Mesendoderm (in vitro differentiated cells): ENCODE results near the gene TOR1AIP2.
"Not testable (repeated sequence)": the region's sequence is repeated elsewhere in the genome, so short reads cannot be mapped to it uniquely, and the experiment has no call there.

Source experiments
- DNase-seq: peaks from one replicate; pipeline ENCODE4 v3.0.0; 2013
- H2AK5ac ChIP-seq: 2 replicates; pipeline ENCODE4 v1.6.1; 2013; ENCODE audit warnings: low read length, inconsistent platforms
- H2BK120ac ChIP-seq: 2 replicates; pipeline ENCODE4 v1.6.1; 2013; ENCODE audit warnings: low read depth, mild to moderate bottlenecking, low read length, moderate library complexity, mixed read lengths
- H2BK15ac ChIP-seq: replicated peaks from 2 replicates; pipeline ENCODE4 v1.6.1; 2013; ENCODE audit warnings: low read depth, mild to moderate bottlenecking, moderate library complexity
- H2BK5ac ChIP-seq: 2 replicates; pipeline ENCODE4 v1.6.1; 2013; ENCODE audit warnings: low read length, inconsistent platforms
- H3K18ac ChIP-seq: 2 replicates; pipeline ENCODE4 v1.6.1; 2013; ENCODE audit warnings: mild to moderate bottlenecking, low read length, mixed read lengths
- H3K23ac ChIP-seq: one replicate; pipeline ENCODE4 v1.6.1; 2013; ENCODE audit warnings: low read length
- H3K27ac ChIP-seq: 2 replicates; pipeline ENCODE4 v1.5.1; 2013; ENCODE audit warnings: low read depth, mild to moderate bottlenecking, inconsistent platforms, low read length, moderate library complexity
- H3K27me3 ChIP-seq: 2 replicates; pipeline ENCODE4 v1.6.1; 2013; ENCODE audit warnings: low read length, control low read depth, mild to moderate bottlenecking, inconsistent platforms; ENCODE audit not compliant: insufficient read depth, poor library complexity
- H3K36me3 ChIP-seq: 2 replicates; pipeline ENCODE4 v1.6.1; 2013; ENCODE audit warnings: low read length, inconsistent platforms; ENCODE audit not compliant: control insufficient read depth, insufficient read depth
- H3K4ac ChIP-seq: one replicate; pipeline ENCODE4 v1.6.1; 2013; ENCODE audit warnings: low read depth, mild to moderate bottlenecking, low read length, moderate library complexity
- H3K4me1 ChIP-seq: 2 replicates; pipeline ENCODE4 v1.6.1; 2013; ENCODE audit warnings: low read depth, low read length, inconsistent platforms; ENCODE audit not compliant: control insufficient read depth
- H3K4me2 ChIP-seq: 2 replicates; pipeline ENCODE4 v1.6.1; 2013; ENCODE audit warnings: low read length
- H3K4me3 ChIP-seq: 2 replicates; pipeline ENCODE4 v1.5.1; 2013; ENCODE audit warnings: mild to moderate bottlenecking, low read length
- H3K56ac ChIP-seq: one replicate; pipeline ENCODE4 v1.6.1; 2013; ENCODE audit warnings: low read length
- H3K79me1 ChIP-seq: 2 replicates; pipeline ENCODE4 v1.6.1; 2013; ENCODE audit warnings: low read length, inconsistent platforms
- H3K79me2 ChIP-seq: 2 replicates; pipeline ENCODE4 v1.6.1; 2013; ENCODE audit warnings: mild to moderate bottlenecking, low read length; ENCODE audit not compliant: control insufficient read depth, insufficient read depth
- H3K9ac ChIP-seq: 2 replicates; pipeline ENCODE4 v1.6.1; 2013; ENCODE audit warnings: low read length, inconsistent platforms
- H4K5ac ChIP-seq: one replicate; pipeline ENCODE4 v1.6.1; 2013; ENCODE audit warnings: low read length
- H4K8ac ChIP-seq: one replicate; pipeline ENCODE4 v1.6.1; 2013; ENCODE audit warnings: low read depth, mild to moderate bottlenecking, control low read depth, low read length, moderate library complexity
- WGBS: extraction: QIAGEN DNeasy Blood & Tissue Kit; methylation state at CpG from one replicate; pipeline ENCODE4 v1.1.7; 2013; ENCODE audit warnings: low lambda C conversion rate, missing lambda C conversion rate; ENCODE audit not compliant: insufficient coverage; ENCODE audit errors: extremely low coverage; 5-methylcytosine and 5-hydroxymethylcytosine counted together

TOR1AIP2 gene

GRCh38 chr1:179807691-179808485 is 69.7 kb downstream of the TOR1AIP2 start:
- Histone ChIP-seq H3K79me1 (no peaks in the 10 kb centered on the region), H3K36me3 (no peaks in the 10 kb centered on the region), H2BK120ac (no peak overlapping the region), H3K4me2 (no peak overlapping the region), H3K27ac (no peak overlapping the region), H3K9ac (no peak overlapping the region), H2BK5ac (no peak overlapping the region), H3K23ac (no peak overlapping the region), H3K4me1 (no peaks in the 10 kb centered on the region), H4K5ac (no peak overlapping the region), H3K27me3 (no peaks in the 10 kb centered on the region), H3K18ac (no peak overlapping the region), H2BK15ac (no peak overlapping the region), H4K8ac (no peak overlapping the region), H2AK5ac (no peak overlapping the region), H3K4me3 (no peak overlapping the region), H3K79me2 (no peaks in the 10 kb centered on the region), H3K4ac (no peak overlapping the region), H3K56ac (no peak overlapping the region)
- no CpG with 5 or more reads among the region's 11 CpGs for WGBS
- DNase-seq, result no peak

- no peak overlapping the region for H3K23ac ChIP-seq
- WGBS, result no CpG with 5 or more reads among the region's 9 CpGs
- no peak for DNase-seq
- no peak overlapping the region for H4K8ac ChIP-seq
- H3K4me2 ChIP-seq, result no peak overlapping the region
- no peak overlapping the region for H3K56ac ChIP-seq
- H2AK5ac ChIP-seq, result no peak overlapping the region
- H3K9ac ChIP-seq, result no peak overlapping the region
- no peak overlapping the region for H3K4me3 ChIP-seq
- H2BK15ac ChIP-seq, result no peak overlapping the region
- H3K27ac ChIP-seq, result no peak overlapping the region
- no peak overlapping the region for H2BK120ac ChIP-seq
- H3K18ac ChIP-seq, result no peak overlapping the region
- no peaks in the 10 kb centered on the region for H3K4me1 ChIP-seq
- H3K27me3 ChIP-seq, result no peaks in the 10 kb centered on the region
- H3K4ac ChIP-seq, result no peak overlapping the region
- no peaks in the 10 kb centered on the region for H3K79me1 ChIP-seq
- no peak overlapping the region for H2BK5ac ChIP-seq
- H4K5ac ChIP-seq, result no peak overlapping the region
- no peaks in the 10 kb centered on the region for H3K79me2 ChIP-seq
- no peaks in the 10 kb centered on the region for H3K36me3 ChIP-seq
These were observed 70.3 kb downstream of the TOR1AIP2 start for GRCh38 chr1:179807291-179807690.

DNA sequence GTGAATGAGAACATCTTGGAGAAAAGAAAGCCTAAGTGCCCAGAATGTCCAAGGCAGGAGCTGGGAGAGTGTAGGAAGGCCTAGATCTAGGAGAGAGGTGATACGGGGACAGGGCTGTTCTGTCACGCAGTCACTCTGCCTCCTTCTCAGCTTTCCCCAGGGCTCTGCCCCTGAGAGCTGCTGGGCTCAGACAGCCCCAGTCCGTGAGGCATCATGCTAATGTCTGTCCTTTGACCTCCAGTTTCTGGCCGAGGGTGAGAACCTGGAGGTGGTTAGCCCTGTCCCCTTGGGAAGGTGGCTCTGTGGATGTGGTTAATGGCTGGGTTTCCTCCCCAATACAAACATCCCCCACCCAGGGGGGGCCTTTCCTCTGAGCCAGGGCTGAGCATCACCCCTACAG is 71.3 kb downstream of the TOR1AIP2 start:
- Histone ChIP-seq H3K79me2 (no peaks in the 10 kb centered on the region), H3K4me1 (no peaks in the 10 kb centered on the region), H3K56ac (no peak overlapping the region), H3K27ac (no peak overlapping the region), H2AK5ac (no peak overlapping the region), H2BK120ac (no peak overlapping the region), H3K27me3 (no peaks in the 10 kb centered on the region), H4K5ac (no peak overlapping the region), H3K4me2 (no peak overlapping the region), H3K4ac (no peak overlapping the region), H3K9ac (no peak overlapping the region), H3K4me3 (no peak overlapping the region), H3K18ac (no peak overlapping the region), H2BK15ac (no peak overlapping the region), H2BK5ac (no peak overlapping the region), H4K8ac (no peak overlapping the region), H3K36me3 (no peaks in the 10 kb centered on the region), H3K23ac (no peak overlapping the region), H3K79me1 (no peaks in the 10 kb centered on the region)
- no CpG with 5 or more reads among the region's 4 CpGs for WGBS
- DNase-seq, result no peak

DNA sequence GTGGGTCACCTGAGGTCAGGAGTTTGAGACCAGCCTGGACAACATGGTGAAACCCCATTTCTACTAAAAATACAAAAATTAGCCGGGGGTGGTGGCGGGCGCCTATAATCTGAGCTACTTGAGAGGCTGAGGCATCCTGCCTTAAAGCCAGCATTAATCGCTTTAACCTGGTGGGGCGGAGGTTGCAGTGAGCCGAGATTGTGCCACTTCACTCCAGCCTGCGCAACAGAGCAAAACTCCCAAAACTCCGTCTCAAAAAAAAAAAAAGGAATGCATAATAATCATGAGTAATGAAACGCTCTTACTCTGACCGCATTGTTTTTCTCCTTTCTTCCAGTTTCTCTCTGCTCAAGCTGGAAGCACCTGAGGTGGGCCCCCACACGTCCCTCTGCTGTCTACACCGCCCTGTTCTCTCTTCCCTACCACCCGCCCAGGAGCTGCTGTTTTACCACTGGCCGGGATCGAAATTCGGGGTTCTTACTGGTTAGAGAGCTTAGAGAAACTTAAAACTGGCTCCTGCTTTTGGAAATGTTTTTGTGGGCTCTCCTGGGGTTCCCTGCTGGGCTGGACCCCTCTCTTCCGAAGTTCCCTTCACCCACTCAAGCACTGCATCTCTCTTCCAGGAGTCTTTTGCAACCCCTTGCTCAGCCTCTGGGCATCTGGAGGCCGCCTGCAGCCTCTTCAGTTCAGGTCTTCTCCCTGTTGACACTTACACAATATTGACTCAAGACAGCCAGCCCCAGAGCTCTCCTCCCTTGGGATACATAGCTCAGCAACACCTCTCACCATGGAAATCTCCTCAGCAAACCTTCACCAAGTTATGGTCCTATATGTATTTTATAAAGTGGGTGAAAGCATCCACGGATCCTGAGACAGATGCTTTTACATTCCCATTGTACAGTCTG is 72.1 kb downstream of the TOR1AIP2 start:
- Histone ChIP-seq H3K4me2 (no peak overlapping the region), H2AK5ac (no peak overlapping the region), H3K4me1 (no peaks in the 10 kb centered on the region), H2BK15ac (no peak overlapping the region), H3K79me1 (no peaks in the 10 kb centered on the region), H3K4me3 (no peak overlapping the region), H3K23ac (no peak overlapping the region), H4K8ac (no peak overlapping the region), H2BK120ac (no peak overlapping the region), H3K56ac (no peak overlapping the region), H3K27me3 (no peaks in the 10 kb centered on the region), H3K27ac (no peak overlapping the region), H3K79me2 (no peaks in the 10 kb centered on the region), H3K18ac (no peak overlapping the region), H3K9ac (no peak overlapping the region), H2BK5ac (no peak overlapping the region), H3K4ac (no peak overlapping the region), H4K5ac (no peak overlapping the region), H3K36me3 (no peaks in the 10 kb centered on the region)
- DNase-seq, result no peak
- WGBS, result no CpG with 5 or more reads among the region's 19 CpGs

GRCh38 chr1:179804417-179804816 is 73.2 kb downstream of the TOR1AIP2 start:
- not testable (repeated sequence) for H4K5ac ChIP-seq, H3K4me2 ChIP-seq, H3K27me3 ChIP-seq, H2BK120ac ChIP-seq, H3K9ac ChIP-seq, H3K36me3 ChIP-seq, DNase-seq, H3K79me2 ChIP-seq, H3K4ac ChIP-seq, H3K18ac ChIP-seq, H3K56ac ChIP-seq, H2BK15ac ChIP-seq, H3K23ac ChIP-seq, H4K8ac ChIP-seq, H3K4me1 ChIP-seq, H3K4me3 ChIP-seq, H2BK5ac ChIP-seq, H2AK5ac ChIP-seq, H3K27ac ChIP-seq, H3K79me1 ChIP-seq
- no CpG with 5 or more reads among the region's 2 CpGs for WGBS
